DMS79 (cell line): ENCODE measurements around the gene PLEK2.

Source experiments
- DNase-seq: peaks from one replicate; lab custom pipeline; 2025; lab: John Stamatoyannopoulos, UW

Gene PLEK2

DNA sequence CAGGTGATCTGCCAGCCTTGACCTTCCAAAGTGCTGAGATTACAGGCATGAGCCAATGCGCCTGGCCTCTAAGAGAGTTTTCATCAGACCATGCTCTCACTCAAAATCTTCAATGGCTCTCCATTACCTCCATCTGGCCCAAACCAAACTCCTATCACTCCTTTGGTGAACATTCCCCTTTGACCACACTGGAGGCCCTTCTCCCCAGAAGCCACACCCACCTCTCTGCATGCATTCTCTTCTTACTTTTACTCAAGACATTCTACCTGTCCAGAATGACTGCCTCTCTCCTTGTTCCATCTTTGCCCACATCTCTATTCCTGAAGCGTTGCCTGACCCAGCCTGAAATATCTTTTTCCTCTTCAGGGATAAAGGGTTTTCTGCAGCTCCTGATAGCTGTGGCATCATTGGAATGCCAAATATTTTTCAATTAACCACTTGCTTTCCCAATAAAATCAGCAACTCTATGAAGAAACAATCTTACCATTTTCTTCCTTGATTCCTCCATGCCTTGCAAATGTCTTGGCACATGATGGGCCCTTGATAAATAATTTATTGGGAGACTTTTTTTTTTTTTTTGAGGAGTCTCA, 15.5 kb downstream of the PLEK2 start:
- no peak for DNase-seq

DNA sequence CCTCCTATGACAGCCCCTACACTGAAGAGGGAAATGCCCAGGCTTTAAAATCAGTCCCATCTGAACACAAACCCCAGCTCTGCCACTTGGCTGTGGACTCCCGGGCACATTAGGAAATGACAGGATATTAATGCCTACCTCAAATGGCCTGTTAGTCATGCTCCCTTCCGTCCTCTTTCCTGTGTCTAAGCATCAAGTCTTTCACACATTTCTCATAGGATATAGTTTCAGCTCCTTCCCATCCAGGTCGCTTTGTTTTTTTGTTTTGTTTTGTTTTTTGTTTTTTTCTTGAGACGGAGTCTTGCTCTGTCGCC, 16.1 kb downstream of the PLEK2 start:
- no peak for DNase-seq

DNA sequence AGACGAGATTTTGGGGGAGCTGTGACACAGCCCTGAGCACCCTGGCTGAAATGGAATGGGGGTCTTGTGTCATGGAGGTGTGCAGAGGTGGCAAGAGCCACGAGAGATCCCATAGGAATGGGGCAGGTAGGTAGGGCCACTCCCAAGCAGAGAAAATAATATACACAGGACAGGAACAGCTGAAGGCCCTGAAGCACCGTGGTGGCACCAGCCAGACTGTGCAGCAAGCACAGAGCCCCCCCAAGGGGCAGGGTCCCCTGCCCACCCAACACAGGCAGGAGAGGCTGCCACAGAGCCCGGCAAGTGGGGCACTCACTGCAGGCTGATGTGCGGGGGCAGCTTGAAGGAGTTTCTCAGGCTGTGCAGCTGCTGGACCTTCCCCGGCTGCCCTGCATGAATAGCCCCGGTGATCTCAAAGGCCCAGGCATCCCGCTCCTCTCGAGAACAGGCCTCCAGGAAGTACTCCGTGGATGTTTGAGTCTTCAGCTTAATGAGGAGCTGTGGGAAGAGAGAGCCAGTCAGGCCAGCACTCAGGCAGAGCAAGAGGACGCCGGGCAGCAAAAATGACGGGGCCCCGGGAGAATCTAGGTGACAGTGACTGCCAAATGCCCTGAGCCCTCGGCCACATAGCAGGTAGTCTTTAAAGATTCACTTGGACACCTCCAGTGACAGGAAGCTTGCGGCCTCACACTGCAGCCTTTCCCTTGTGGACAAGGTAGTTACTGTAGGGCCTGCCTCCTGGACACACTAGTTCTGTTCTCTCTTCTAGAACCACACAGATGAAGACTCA, 16.7 kb downstream of the PLEK2 start:
- no peak for DNase-seq

DNA sequence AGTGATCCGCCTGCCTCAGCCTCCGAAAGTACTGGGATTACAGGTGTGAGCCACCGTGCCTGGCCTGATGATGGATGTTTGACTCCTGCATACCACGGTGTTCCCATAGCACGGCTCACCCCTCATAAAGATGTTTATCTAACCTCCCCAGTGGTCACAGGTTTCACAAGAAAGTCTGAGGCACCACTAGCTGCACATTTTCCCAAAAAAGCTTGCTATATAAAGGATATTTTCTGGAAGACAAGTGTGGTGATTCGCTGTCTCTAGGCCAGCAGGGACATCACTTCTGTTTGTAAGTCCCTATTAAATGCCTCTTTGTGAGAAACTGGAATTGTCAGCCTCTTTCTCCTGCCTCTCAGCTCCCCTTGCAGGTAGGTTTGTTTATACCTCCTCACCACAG, 18.3 kb downstream of the PLEK2 start:
- no peak for DNase-seq

DNA sequence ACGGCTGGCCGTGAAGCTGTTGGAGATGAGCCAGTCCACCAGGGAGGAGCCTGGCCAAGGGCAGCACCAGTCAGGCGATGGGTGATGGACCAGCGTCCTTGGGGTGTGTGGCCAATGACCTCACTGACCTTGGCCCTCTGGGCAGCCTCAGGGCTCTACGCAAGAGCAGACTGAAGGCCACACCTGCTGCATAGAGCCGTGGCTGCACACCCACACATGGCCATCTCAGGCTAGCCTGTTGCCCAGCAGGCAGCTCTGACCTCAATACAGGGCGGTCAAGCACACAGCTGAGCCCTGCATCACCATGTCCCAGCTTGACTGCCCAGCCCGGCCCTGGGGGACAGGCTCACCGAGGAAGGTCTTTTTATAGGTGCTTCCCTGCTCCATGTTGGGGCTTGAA, 19.2 kb downstream of the PLEK2 start:
- no peak for DNase-seq

DNA sequence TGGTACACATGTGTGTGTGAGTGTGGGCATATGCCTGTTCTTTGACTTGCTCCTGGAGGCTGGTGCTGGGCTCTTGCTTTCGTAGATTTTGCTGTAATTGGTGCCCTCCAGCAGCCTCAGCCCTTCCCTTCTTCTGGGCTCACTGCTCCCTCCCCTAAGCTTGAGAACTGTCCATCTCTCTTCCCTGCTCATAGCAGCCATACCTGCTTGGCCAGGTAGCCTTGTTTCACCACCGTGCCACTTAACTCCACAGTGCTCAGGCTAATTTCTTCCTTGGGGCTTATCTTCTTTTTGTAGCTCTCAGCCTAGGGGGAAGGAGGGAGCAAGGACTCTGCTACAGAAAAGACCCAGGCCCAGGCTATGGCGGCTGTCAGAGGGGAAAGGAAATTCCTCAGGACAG, 19.8 kb downstream of the PLEK2 start:
- DNase-seq = no peak

DNA sequence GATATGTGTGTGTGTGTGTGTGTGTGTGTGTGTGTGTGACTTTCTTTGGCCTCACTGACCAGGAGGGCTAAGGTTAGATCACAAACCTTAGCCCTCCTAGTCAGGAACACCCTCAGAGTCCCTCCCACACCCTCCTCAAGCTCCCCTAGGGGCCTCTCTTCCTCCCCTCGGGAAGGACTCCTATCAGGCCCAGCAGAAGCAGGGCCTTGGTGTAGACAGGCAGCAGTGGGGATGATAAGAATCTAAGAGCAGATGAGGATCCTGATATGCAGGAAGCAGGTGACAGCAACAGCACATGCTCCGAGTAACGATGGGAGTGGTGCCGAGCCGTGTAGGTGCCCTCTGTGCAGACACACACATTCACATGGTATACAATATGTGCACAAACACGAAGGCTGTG, 20.7 kb downstream of the PLEK2 start:
- no peak for DNase-seq

DNA sequence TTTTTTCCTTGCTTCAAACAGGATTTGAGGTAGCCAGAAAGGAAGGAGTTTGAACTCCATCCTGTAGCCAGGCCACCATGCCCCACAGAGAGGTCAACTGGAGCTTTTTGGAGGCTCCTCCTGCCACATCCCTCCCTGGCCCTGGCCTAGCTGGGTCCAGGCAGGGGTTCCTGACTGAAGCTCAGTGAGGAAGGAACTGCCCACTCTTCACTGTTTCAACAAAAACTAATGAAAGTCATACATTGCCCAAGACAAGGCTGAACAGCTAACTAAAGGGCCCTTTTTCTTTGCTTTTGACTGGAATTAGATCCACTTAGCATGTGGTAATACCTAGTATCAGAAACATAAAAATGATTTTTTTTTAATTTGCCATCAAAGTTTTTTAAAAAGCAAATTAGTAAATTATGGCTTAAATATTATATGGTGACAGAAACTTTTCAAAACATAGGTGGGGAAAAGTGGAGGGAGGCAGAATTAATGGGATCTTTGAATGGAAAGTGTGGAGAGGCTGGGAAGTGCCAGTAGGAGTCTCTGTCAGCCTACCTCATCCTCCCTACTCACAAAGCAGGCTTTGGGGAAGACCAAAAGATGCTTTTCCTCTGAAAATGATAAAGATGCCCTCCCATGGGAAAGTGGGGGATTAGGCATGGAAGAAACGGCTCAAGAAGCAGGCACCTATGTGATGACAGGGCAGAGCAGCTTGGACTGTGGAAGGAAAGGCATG, 22.0 kb downstream of the PLEK2 start:
- DNase-seq = no peak

DNA sequence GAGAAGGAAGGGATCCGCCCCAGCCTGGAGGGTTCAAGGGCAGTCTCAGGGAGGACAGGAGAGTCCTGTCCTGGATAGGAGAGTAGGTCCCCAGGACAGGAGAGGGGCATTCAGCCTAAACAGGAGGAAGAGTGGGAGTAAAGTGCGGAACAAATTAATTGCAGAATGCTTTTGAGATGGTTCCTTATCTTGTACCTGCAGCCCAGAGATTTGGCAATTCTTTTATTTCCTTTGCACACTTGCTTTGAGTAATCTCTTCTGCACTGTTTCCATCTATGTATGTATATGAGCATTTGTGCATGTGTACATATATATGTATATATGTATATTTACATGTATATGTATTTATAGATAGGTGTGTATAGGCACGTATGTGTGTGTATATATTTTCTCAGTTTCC, 22.7 kb downstream of the PLEK2 start:
- DNase-seq = no peak

DNA sequence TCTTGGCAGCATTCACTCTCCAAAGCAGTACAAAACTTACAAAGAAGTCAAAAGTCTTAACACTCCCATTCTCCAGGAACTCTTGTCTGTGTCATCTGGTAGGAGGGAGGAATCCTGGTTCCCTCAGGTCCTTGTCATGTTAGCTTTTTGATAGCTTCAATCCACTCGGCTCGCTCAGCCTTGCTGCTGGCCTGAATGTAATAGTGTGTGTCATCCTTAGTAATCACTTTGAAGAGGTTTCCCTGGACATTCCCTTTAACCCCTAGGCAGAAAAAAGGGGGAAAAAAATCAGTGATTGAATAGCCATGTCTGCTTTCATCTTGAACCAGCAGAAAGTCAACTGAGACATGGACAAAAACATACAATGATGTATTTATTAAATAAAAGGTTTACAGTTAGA, 24.8 kb downstream of the PLEK2 start:
- no peak for DNase-seq

DNA sequence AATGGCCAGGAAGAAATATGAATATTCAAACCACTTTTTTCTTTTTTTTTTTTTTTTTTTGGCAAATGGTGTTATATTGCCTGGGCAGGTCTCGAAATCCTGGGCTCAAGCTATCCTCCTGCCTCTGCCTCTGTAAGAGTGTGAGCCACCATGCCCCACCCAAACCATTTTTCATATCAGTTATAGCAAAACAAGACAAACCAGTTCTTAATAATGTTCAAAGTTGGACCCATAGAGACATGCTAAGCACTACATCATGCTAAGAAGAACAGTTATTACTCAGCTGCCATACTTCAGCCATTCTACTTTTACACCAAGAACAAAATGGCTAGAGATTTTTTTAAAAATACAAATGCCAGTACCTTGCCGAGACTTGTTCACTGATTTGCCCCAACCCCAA, 26.3 kb downstream of the PLEK2 start:
- peak; percentile 86 for DNase-seq

DNA sequence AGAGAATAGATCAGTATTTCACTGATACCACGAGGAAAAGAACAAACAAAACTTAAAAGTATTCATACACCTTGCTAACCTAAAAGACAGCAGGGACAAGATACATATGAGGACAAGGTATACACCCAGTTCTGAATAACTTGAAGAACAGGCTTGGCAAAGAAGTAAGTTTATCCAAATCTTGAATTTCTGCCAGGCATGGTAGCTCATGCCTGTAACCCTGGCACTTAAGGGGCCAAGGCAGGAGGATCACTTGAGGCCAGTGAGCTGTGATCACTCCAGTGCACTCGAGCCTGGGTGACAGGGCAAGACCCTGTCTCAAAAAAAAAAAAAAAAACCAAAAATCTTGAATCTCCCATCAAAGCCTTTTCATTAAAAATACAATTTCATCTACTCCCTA, 26.8 kb downstream of the PLEK2 start:
- peak; percentile 99 for DNase-seq

DNA sequence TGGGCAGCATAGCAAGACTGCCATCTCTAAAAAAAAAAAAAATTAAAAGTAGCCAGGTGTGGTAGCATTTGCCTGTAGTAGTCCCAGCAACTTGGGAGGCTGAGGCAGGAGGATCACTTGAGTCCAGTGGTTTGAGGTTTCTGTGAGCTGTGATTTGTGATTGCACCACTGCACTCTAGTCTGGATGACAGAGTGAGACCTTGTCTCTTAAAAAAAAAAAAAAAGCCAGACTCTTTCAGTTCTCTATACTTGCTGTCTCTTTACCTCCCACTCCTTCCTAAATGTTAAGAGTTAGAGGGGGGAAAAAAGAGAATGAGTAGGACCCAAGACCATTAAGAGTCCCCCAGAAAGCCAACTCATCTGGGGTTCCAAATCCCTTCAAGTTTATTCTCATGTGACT, 34.0 kb downstream of the PLEK2 start:
- no peak for DNase-seq

DNA sequence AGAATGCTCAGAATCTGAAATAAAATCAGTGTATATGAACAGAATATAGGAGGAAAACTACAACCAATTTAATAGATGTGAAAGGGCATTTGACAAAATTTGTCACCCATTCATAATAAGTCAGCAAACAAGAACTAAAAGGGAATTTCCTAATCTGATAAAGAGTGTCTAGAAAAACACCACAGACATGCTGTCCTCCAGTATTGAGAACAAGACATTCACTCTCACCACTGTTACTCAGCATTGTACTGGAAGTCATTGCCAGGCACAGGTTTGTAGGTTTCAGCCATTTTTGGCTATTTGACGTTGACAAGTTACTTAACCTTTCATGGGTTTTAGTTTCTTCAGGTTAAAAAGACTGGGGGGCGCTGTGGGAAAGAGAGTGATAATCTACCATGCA, 38.6 kb downstream of the PLEK2 start:
- DNase-seq = no peak

DNA sequence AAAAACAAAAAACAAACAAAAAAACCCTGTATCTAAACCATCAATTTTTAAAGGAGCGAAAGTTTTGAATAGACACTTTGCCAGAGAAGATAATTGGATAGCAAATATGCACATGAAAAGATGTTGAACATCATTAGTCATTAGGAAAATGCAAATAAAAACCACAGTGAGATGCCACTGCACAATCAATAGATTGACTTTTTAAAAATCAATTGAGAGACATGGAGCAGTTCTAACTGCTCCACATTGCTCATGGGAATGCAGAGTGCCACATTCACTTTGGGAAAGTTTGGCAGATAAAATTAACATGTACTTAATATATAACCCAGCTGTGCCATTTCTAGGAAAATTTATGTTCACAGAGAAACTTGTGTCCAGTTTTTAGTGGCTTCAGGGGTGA, 39.1 kb downstream of the PLEK2 start:
- no peak for DNase-seq

DNA sequence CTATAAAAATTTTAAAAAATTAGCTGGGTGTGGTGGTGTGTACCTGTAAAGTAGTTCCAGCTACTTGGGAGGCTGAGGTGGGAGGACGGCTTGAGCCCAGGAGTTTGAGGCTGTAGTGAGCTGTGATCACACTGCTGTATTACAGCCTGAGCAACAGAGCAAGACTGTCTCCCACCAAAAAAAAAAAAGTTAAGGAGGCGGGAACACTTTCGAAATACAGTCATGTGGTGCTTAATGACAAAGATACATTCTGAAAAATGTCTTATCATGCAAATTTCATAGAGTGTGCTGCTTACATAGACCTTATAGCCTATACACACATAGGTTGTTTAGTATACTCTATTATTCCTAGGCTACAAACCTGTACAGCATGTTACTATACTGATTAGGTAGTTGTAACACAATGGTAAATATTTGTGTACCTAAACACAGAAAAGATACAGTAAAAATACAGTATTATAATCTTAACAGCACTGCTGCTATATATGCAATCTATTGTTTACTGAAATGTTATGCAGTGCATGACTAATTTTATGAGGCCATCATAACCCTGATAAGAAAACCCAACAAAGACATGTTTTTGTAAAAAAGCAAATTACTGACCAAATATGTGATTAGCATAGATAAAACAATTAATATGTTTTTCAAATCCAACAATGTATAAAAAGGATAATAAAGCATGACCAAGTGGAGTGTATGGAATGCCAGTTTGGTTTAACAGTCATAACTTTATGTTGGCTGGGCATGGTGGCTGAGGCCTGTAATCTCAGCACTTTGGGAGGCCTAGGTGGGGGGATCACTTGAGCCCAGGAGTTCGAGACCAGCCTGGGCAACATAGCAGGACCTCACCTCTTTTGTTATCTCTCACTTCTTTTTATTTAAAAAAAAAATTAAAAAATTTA, 40.5 kb downstream of the PLEK2 start:
- DNase-seq = no peak

DNA sequence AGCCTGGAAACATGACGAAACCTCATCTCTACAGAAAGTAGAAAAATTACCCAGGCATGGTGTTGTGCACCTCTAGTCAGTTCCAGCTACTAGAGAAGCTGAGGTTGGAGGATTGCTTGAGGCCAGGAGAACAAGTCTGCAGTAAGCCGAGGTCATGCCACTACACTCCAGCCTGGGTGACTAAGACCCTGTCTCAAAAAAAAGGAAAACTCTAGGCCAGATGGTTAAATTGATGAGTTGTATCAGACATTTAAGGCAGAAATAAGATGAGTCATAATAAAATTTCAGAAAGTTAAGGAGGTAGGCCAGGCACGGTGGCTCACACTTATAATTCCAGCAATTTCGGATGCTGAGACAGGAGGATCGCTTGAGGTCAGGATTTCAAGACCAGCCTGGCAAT, 41.1 kb downstream of the PLEK2 start:
- DNase-seq = no peak

DNA sequence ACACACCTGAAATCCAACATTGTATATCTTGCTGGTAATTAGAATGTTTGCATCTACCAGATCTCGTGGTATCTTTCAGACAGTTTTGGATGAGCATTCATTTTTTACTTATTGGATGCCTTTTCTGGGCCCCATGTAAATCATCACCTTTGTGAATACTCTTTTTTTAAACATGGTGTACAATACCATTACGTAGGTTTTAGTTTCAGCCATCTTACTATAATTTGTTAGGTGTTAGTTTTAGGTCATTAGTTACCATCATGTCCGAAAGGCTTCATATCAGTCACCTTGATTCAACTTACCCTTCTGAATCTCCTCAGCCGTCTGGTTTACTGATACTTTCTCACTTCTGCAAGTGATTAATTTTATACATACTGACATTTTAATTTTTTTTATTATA, 46.5 kb downstream of the PLEK2 start:
- no peak for DNase-seq

DNA sequence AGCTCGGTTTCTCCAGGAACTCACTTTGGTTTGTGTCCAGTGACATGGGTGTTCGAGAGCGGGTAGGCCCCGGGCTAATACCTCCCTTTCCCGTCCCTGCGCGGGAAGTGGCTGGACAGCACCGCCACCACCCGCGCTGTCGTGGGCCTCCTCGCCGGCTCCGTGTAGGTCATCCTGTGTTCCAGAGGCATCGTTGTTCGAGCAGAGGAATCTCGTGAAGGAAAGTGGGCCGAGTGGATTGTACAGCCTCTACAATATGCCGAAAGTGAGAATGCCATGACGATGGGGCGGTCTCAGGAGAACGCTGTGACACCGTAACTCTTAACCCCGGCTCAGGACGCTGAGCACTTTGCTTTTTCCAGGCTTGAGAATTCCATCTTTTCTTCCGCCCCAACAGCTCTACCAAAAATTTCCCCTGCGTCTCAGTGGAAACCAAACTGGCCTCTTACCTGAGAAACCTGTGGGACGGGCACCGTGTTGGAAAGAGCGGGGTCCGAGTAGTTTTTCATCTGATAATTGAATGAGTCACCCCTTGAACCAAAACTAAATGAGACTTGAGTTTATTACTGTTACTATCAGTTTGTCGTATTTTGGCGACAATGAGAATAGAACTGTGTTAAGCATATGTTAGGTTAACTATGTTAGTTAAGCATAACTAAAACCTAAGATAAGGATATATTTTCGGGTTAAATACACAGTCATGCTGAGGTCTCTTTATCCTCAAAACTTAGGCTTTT, 51.3 kb downstream of the PLEK2 start:
- DNase-seq = no peak

DNA sequence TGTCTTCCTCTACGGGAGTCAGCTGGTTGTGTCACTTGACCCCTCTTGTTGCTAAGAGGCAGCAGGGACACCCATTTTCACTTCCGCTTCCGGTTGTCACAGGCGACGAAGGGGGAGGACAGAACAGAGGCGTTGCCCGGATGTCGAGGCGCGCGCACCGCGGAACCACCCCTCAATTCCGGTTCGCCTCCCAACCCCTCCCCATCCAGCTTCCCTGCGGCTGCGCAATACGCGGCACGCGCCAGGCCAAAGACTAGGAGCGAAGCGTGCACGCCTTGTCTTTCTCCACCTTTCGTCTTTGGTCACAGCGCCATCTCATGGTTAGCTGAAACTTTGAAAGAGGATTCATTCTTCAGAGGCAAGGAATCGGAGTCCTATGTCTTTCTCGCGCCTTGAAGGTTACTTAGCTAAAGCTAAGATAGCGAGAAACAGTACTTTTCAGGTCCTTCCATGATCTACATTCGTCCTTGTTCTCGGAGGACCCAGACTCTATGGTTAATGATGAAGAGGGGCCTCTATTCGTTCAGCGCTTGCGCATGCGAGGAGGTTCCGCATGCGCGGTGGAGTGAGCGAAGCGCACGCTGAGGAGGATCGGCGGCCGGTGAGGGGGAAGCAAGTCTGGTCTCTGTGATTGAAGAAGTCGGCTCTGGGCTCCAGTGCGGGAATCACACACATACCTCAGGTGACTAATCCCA, 52.0 kb downstream of the PLEK2 start, which contains the start of the genes ATP6V1D and EIF2S1:
Gene ATP6V1D (minus strand): TSS at position 30 of the 695 bp plus-strand sequence. CDS start 106 bp downstream, outside the sequence.
Gene EIF2S1 (plus strand): TSS at position 554 of the 695 bp plus-strand sequence. CDS start 4,440 bp downstream, outside the sequence.
- DNase-seq = peak; percentile 100
